NCI-H1105 treated with DMSO at 0.1 percent for 48 hours (cell line): ENCODE measurements around the gene PNMT.

ENCODE experiments used
- DNase-seq: peaks from one replicate; lab custom pipeline; 2025; lab: John Stamatoyannopoulos, UW

PNMT gene

GRCh38 chr17:39669897-39670735 lies 1.9 kb downstream of the PNMT start:
- no peak for DNase-seq

GRCh38 chr17:39670746-39671145 lies 2.5 kb downstream of the PNMT start:
- DNase-seq = no peak

- DNase-seq = no peak
Observed at GRCh38 chr17:39671651-39672521, 3.6 kb downstream of the PNMT start.

DNA sequence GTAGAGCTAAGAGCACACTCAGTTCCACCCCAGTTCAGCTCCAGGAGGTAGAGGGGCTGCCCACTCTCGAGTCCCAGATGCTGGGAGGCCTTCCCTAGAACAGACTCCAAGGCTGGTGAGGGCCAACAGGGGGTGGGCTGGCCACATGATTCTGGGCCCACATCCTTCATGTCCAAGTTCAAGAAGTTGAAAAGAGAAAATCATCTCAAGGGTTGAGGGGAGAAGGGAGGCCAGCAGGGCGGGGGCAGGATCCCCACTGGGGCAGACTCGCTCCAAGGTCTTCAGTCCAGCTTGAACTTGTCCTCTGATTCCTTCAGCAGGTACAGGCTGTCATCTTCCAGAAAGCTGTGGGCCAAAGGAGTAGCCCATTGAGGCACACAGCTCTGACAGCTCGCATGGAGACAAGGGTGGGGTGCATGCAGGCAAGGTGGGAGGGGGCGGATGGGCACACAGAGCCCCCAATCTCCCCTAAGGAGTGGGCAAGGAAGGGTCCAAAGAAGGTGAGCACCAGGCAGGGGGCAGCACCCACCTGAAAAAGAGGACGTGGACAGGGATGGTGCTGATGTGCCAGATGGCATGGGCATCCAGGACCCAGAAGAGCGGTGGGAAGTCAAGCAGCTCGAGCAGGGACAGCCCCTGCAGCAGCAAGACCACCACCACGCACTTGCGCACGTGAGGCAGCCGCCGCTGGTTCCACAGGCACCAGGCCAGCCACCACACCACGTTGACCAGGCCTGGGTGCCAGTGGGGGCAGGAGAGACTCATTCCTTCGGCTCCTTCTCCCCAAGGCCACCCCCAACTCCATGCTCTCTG lies 4.5 kb downstream of the PNMT start:
- DNase-seq = no peak

GRCh38 chr17:39673335-39674081 lies 5.3 kb downstream of the PNMT start:
- DNase-seq = no peak

- DNase-seq = no peak
Observed at GRCh38 chr17:39674179-39674578, 5.9 kb downstream of the PNMT start.

DNA sequence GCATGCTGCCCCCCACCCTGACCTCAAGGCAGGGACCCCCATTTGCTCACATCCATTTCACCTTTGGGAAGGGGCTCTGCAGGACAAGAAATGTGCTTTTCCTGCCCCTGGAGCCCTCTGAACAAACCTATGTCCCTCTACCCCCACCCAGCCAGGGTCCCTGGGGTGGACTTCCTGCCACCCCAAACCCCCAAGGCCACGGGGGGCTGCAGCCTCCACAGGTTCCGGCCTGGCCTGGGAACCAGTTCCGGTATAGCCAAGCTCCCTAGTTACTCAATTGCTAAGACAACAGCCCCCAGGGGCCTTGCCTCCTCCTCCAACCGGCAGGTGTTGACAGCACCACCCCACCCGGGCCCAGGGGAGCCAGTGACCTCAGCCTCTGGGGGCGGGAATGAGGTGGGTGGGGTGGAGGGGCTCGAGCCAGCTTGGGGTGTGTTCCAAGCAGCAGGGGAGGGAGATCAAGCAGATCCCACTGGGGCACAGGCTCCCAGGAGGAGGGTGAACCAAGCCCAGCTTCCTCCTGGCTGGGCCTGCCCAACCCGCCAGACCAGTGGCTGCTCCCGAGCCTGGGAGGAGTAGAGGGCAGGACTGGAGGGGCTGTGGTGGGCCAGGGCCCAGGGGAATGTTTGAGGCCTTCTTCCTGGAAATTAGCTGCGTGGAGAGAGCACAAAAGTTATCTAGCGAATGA lies 6.6 kb downstream of the PNMT start:
- no peak for DNase-seq

- DNase-seq = no peak
Observed at GRCh38 chr17:39675390-39676082, 7.3 kb downstream of the PNMT start.

GRCh38 chr17:39676198-39676819 lies 8.1 kb downstream of the PNMT start:
- DNase-seq = peak; percentile 18

DNA sequence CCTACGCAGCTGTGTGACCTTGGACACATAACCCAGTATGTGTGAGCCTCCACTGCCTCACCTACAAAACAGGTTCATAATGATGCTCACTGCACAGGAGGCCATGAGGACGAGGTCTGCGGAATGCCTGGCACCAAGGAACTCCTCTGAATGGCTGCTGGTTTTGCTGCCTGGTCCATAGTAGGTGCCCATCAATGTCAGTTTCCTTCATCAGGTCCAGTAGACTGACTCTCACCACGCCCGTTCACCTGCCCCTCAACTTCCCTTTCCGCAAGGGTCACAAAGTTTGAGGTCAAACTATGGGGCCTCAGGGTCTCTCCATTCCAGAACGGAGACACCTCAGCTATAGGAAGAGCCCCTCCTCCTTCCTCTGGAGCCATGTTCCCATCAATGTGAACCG lies 8.8 kb downstream of the PNMT start:
- no peak for DNase-seq

- no peak for DNase-seq
Observed at GRCh38 chr17:39677542-39678339, 9.5 kb downstream of the PNMT start.

DNA sequence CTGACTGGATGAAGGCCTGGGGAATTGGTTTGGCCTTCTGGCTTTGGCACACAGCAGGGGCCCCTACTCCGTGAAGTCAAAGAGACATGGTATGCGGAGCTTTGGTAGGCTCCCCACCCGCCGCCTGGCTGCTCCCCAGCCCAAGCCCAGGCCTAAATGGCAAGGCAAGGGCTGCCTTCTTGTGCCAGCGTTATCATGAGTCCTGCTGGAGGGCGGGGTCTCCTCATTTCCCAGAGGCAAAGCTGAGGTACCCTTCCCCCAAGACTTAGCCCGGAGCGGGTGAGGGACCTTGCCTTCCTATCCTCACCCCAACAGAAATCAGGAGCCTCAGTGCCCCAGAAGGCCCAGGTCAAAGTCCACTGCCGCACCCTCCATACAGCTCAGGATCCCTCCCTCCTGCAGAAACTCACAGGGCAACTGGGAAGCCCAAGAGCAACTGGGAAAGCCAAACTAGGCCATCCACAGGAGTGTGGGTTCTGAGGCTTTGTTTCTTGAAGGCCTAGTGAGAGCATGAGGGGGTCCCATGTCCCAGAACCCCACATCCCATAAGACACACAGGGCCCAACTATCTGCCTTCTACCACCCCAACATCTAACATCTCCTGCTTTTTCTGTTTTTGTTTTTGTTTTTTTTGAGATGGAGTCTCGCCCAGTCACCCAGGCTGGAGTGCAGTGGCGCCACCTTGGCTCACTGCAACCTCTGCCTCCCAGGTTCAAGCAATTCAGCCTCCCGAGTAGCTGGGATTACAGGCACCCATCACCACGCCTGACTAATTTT lies 10.3 kb downstream of the PNMT start:
- DNase-seq = no peak

GRCh38 chr17:39679521-39680192 lies 11.4 kb downstream of the PNMT start:
- DNase-seq = no peak

GRCh38 chr17:39683295-39683939 lies 15.2 kb downstream of the PNMT start:
- no peak for DNase-seq

DNA sequence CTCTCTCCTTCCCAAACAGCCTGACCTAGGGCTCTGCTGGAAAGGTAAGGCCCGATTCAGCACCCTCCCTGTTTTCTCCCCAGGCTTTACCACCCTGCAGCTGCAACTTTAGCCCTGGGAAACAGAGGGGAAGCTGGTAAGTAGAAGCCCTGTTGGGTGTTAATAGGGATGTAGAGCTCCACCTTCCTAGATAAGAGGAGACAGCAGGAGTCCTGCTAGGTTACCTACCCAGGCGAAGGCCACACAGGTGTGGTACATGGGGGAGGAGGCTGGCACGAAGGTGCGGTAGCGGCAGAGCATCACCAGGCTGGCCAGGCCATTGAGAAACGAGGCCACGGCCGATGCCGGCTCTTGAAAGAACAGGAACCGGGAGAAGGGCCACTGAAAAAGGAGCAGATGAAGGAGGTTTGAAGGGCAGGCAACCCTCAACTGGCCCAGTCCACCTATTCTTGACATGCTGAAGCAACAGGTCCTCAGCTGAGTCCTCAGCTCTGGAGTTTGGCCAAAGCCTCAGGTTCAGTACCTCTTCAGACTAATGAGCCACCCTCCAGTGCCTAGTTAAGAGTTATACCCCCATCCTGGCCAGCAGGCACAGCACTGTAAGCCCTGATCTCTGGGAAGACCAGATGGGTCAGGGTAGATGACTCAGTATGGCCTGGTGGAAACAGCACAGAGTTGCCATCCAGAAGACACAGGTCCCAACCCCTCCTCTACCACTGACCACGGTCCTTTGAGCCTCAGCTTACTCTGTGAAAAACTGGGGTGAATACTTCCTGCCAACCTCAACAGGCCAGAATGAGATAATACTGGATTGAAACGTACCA lies 16.3 kb downstream of the PNMT start:
- no peak for DNase-seq

- DNase-seq = no peak
Observed at GRCh38 chr17:39687101-39687545, 18.9 kb downstream of the PNMT start.
